Kidney epithelial cell (primary cell): ENCODE measurements around the gene GRIK4. TPM values are rescaled to one million over a fixed set of nuclear protein-coding genes. Genes with fewer than 3 reads are reported as not detected.

Experiments used
- DNase-seq: peaks from one replicate; pipeline ENCODE4 v3.0.0-alpha.2; 2010; ENCODE audit warnings: low read depth
- H3K27me3 ChIP-seq: 2 replicates; pipeline ENCODE4 v1.6.0; 2011; ENCODE audit warnings: low read length; ENCODE audit not compliant: control insufficient read depth, insufficient read depth
- H3K36me3 ChIP-seq: 2 replicates; pipeline ENCODE4 v1.5.1; 2011; ENCODE audit warnings: low read length; ENCODE audit not compliant: control insufficient read depth, insufficient read depth
- H3K4me3 ChIP-seq: 2 replicates; pipeline ENCODE4 v1.5.1; 2011; ENCODE audit warnings: low read depth, mild to moderate bottlenecking, control low read depth, low read length
- total RNA-seq: library from RNA; depleted of rRNA; stranded (reverse); fragments of >200 nt; gene quantifications from 2 replicates; pipeline ENCODE4 v1.2.3, GENCODE V29; 2015
- TF ChIP-seq, protein P1 (sequence below): IDR thresholded peaks from 2 replicates; pipeline ENCODE4 v1.5.1; 2011; ENCODE audit warnings: mild to moderate bottlenecking, moderate library complexity, low read length, control low read depth, inconsistent platforms; ENCODE audit not compliant: insufficient read depth, poor library complexity, severe bottlenecking

Gene GRIK4
- total RNA-seq, 1 donor from 2014 or later, result 0.17 TPM

GRCh38 chr11:120529214-120529613, 17.7 kb downstream of the GRIK4 start:
- TF ChIP-seq, protein P1, sequence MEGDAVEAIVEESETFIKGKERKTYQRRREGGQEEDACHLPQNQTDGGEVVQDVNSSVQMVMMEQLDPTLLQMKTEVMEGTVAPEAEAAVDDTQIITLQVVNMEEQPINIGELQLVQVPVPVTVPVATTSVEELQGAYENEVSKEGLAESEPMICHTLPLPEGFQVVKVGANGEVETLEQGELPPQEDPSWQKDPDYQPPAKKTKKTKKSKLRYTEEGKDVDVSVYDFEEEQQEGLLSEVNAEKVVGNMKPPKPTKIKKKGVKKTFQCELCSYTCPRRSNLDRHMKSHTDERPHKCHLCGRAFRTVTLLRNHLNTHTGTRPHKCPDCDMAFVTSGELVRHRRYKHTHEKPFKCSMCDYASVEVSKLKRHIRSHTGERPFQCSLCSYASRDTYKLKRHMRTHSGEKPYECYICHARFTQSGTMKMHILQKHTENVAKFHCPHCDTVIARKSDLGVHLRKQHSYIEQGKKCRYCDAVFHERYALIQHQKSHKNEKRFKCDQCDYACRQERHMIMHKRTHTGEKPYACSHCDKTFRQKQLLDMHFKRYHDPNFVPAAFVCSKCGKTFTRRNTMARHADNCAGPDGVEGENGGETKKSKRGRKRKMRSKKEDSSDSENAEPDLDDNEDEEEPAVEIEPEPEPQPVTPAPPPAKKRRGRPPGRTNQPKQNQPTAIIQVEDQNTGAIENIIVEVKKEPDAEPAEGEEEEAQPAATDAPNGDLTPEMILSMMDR, result no peak
- Histone ChIP-seq H3K27me3 (peaks cover 16% of the 10 kb centered on the region), H3K4me3 (no peak overlapping the region), H3K36me3 (no peaks in the 10 kb centered on the region)
- no peak for DNase-seq

- Histone ChIP-seq H3K4me3 (no peak overlapping the region), H3K36me3 (no peaks in the 10 kb centered on the region), H3K27me3 (peaks cover 11% of the 10 kb centered on the region)
- TF ChIP-seq, protein P1, result no peak
- DNase-seq, result no peak
These were observed 18.4 kb downstream of the GRIK4 start for GRCh38 chr11:120529911-120530310.

DNA sequence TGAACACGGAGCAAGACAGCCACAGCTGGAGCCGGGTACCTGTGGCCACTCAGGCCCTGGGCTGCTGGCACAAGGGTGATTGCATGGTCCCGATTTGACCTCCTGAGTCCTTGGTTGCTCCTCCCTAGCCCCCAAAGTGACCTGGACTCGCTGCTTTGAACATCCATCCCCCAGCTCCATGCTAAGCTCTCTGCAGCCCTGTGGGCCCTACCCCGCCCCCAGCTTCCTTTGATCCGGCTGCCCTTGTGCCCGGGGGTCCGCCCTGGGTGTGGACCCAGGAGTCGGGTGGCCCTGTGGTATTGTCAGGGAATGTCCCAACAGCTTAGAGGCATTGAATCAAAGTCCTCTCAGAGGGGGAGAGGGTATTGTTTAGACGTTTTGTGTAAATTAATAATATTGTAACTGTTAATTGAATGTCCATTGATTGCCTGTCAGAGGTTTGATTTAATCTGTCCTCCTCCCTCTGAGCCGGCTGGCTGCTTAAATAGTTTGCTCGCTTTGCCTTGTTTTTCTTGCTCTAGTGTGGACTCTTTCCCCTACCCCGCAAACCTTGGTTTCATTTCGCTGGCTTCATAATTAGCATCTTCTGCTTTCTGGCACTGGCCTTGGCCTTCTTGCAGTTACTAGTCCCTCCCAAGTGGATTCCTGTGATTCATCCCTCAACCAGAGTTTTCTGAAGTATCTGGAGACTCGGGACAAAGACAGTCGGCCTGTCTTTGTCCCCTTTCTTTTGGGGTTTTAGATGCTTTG, 20.7 kb downstream of the GRIK4 start:
- no peak for DNase-seq
- H3K36me3 ChIP-seq, result no peaks in the 10 kb centered on the region
- H3K27me3 ChIP-seq, result peaks cover 4% of the 10 kb centered on the region

GRCh38 chr11:120532832-120533196, 21.3 kb downstream of the GRIK4 start:
- TF ChIP-seq, protein P1, result no peak
- H3K27me3 ChIP-seq, result peaks cover 2% of the 10 kb centered on the region
- H3K36me3 ChIP-seq, result no peaks in the 10 kb centered on the region
- no peak for DNase-seq
- no peak overlapping the region for H3K4me3 ChIP-seq

More for the DNA sequence above, 20.7 kb downstream of the GRIK4 start:
- TF ChIP-seq, protein P1, result no peak
- H3K4me3 ChIP-seq, result no peak overlapping the region

- TF ChIP-seq, protein P1, result no peak
- no peaks in the 10 kb centered on the region for H3K27me3 ChIP-seq
- DNase-seq, result no peak
These were observed 24.7 kb downstream of the GRIK4 start for GRCh38 chr11:120536091-120536796.

GRCh38 chr11:120536797-120537169, 25.2 kb downstream of the GRIK4 start:
- DNase-seq, result no peak
- Histone ChIP-seq H3K27me3 (no peaks in the 10 kb centered on the region), H3K4me3 (no peak overlapping the region), H3K36me3 (no peaks in the 10 kb centered on the region)
- TF ChIP-seq, protein P1, result no peak

More at GRCh38 chr11:120536091-120536796, 24.7 kb downstream of the GRIK4 start:
- no peaks in the 10 kb centered on the region for H3K36me3 ChIP-seq
- no peak overlapping the region for H3K4me3 ChIP-seq
